SK-N-SH (cell line): Measurements from ENCODE around the gene TMTC4.
"Not testable (repeated sequence)": the region's sequence is repeated elsewhere in the genome, so short reads cannot be mapped to it uniquely, and the experiment has no call there.

ENCODE experiments used
- ELF1 ChIP-seq: IDR thresholded peaks from 2 replicates; pipeline ENCODE4 v1.4.0; 2012
- GATA2 ChIP-seq: sonication (generic); formaldehyde crosslinking; IDR thresholded peaks from 2 replicates; pipeline ENCODE4 v1.5.0; 2020; ENCODE audit warnings: mild to moderate bottlenecking, missing genetic modification reagents
- JUND ChIP-seq: IDR thresholded peaks from 2 replicates; pipeline ENCODE4 v1.4.0; 2012
- MEF2A ChIP-seq: IDR thresholded peaks from 2 replicates; pipeline ENCODE4 v1.4.0; 2012; ENCODE audit warnings: low read depth, borderline replicate concordance
- MXI1 ChIP-seq: IDR thresholded peaks from 2 replicates; pipeline ENCODE4 v1.6.1; 2012; ENCODE audit warnings: mild to moderate bottlenecking, low read depth, low read length, improper control_type of control experiment
- POLR2AphosphoS5 ChIP-seq: IDR thresholded peaks from 2 replicates; pipeline ENCODE4 v1.6.1; 2012; ENCODE audit warnings: low read depth, low read length
- RAD21 ChIP-seq: IDR thresholded peaks from 2 replicates; pipeline ENCODE4 v1.6.1; 2012; ENCODE audit warnings: mild to moderate bottlenecking, low read length
- TAF1 ChIP-seq: IDR thresholded peaks from 2 replicates; pipeline ENCODE4 v1.6.1; 2012; ENCODE audit warnings: low read depth, mild to moderate bottlenecking, low read length, moderate library complexity, borderline replicate concordance
- TF ChIP-seq, protein P1 (sequence below): fragments of 200-600 bp; sonication (generic); IDR thresholded peaks from 2 replicates; pipeline ENCODE4 v1.6.1; 2017; ENCODE audit warnings: antibody characterized with exemption, mild to moderate bottlenecking, moderate library complexity
- TF ChIP-seq, protein P2 (sequence below): IDR thresholded peaks from 2 replicates; pipeline ENCODE4 v1.4.0; 2012; ENCODE audit warnings: low read depth

DNA sequence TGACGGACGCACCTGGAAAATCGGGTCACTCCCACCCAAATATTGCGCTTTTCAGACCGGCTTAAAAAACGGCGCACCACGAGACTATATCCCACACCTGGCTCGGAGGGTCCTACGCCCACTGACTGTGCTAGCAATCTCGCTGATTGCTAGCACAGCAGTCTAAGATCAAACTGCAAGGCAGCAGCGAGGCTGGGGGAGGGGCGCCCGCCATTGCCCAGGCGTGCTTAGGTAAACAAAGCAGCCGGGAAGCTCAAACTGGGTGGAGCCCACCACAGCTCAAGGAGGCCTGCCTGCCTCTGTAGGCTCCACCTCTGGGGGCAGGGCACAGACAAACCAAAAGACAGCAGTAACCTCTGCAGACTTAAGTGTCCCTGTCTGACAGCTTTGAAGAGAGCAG, 23.7 kb upstream of the TMTC4 start:
- not testable (repeated sequence) for TF ChIP-seq POLR2AphosphoS5, TAF1, JUND, ELF1, MEF2A, GATA2, MXI1, RAD21
- TF ChIP-seq, protein P1, sequence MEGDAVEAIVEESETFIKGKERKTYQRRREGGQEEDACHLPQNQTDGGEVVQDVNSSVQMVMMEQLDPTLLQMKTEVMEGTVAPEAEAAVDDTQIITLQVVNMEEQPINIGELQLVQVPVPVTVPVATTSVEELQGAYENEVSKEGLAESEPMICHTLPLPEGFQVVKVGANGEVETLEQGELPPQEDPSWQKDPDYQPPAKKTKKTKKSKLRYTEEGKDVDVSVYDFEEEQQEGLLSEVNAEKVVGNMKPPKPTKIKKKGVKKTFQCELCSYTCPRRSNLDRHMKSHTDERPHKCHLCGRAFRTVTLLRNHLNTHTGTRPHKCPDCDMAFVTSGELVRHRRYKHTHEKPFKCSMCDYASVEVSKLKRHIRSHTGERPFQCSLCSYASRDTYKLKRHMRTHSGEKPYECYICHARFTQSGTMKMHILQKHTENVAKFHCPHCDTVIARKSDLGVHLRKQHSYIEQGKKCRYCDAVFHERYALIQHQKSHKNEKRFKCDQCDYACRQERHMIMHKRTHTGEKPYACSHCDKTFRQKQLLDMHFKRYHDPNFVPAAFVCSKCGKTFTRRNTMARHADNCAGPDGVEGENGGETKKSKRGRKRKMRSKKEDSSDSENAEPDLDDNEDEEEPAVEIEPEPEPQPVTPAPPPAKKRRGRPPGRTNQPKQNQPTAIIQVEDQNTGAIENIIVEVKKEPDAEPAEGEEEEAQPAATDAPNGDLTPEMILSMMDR = not testable (repeated sequence)
- TF ChIP-seq, protein P2, sequence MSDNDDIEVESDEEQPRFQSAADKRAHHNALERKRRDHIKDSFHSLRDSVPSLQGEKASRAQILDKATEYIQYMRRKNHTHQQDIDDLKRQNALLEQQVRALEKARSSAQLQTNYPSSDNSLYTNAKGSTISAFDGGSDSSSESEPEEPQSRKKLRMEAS = not testable (repeated sequence)
